Osteoblast (primary cell): ENCODE measurements around the gene SLC44A5. TPM values are rescaled to one million over a fixed set of nuclear protein-coding genes. Genes with fewer than 3 reads are reported as not detected.

Experiments
- DNase-seq: peaks from one replicate; pipeline ENCODE4 v3.0.0; 2011; ENCODE audit warnings: low spot score, mixed read lengths; ENCODE audit not compliant: insufficient read length; ENCODE audit errors: missing footprints
- H2AFZ ChIP-seq: 2 replicates; pipeline ENCODE4 v1.6.0; 2011; ENCODE audit warnings: mild to moderate bottlenecking, low read length
- H3K27ac ChIP-seq: 2 replicates; pipeline ENCODE4 v1.5.1; 2011; ENCODE audit warnings: mild to moderate bottlenecking, low read depth, low read length, moderate library complexity
- H3K27me3 ChIP-seq: 2 replicates; pipeline ENCODE4 v1.6.0; 2012; ENCODE audit warnings: mild to moderate bottlenecking, control low read depth, inconsistent platforms, low read length, moderate library complexity; ENCODE audit not compliant: insufficient read depth
- H3K36me3 ChIP-seq: 2 replicates; pipeline ENCODE4 v1.5.1; 2011; ENCODE audit warnings: mild to moderate bottlenecking, low read length, control low read depth, moderate library complexity; ENCODE audit not compliant: insufficient read depth
- H3K4me1 ChIP-seq: 2 replicates; pipeline ENCODE4 v1.5.1; 2011; ENCODE audit warnings: mild to moderate bottlenecking, low read length, control low read depth, moderate library complexity; ENCODE audit not compliant: insufficient read depth
- H3K4me2 ChIP-seq: 2 replicates; pipeline ENCODE4 v1.6.0; 2011; ENCODE audit warnings: mild to moderate bottlenecking, low read length; ENCODE audit not compliant: insufficient read depth
- H3K4me3 ChIP-seq: fragments of 200-600 bp; sonication (generic); 3 replicates; pipeline ENCODE4 v1.5.1; 2012; ENCODE audit warnings: mild to moderate bottlenecking, low read length, inconsistent platforms; ENCODE audit not compliant: insufficient read depth
- H3K79me2 ChIP-seq: 2 replicates; pipeline ENCODE4 v1.6.0; 2012; ENCODE audit warnings: mild to moderate bottlenecking, low read length, control low read depth, inconsistent platforms; ENCODE audit not compliant: insufficient read depth
- H3K9me3 ChIP-seq: 2 replicates; pipeline ENCODE4 v1.5.1; 2011; ENCODE audit warnings: low read depth, low read length, control low read depth
- H4K20me1 ChIP-seq: 2 replicates; pipeline ENCODE4 v1.6.0; 2012; ENCODE audit warnings: mild to moderate bottlenecking, low read length, control low read depth; ENCODE audit not compliant: insufficient read depth
- total RNA-seq: library from RNA; depleted of rRNA; stranded (reverse); fragments of >200 nt; gene quantifications from 2 replicates; pipeline ENCODE4 v1.2.3, GENCODE V29; 2012
- TF ChIP-seq, protein P1 (sequence below): IDR thresholded peaks from 2 replicates; pipeline ENCODE4 v1.5.1; 2011; ENCODE audit warnings: mild to moderate bottlenecking, low read depth, low read length, moderate library complexity; ENCODE audit errors: extremely low read depth

The SLC44A5 gene
- total RNA-seq, 1 donor, result 0.36 TPM

DNA sequence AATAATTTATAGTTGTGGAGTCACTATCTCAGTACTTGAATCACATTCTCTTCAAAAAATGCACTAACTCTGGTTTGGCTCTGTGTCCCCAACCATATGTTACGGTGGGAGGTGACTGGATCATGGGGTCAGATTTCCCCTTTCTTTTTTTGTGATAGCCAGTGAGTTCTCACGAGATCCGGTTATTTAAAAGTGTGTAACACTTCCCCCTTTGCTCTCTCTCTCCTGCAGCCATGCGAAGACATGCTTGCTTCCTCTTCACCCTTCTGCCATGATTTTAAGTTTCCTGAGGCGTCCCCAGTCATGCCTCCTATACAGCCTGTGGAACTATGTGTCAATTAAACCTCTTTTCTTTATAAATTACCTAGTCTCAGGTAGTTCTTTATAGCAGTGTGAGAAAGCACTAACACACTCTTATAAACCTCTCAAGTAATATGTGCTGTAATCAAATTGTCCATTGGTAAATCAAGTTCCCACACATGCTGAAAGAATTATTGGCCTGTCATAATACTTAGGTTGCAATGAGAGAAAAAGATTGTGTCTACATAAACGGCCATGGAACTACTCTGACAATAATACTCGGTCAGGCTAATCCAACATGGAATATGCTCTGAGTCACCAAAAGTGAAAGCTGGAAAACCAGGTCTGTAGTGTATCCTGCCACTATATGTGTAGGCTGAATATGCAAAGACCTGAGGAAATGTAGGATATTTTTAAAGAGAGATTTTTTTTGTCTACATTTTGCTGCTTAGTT, 107.5 kb downstream of the SLC44A5 start:
- Histone ChIP-seq H3K4me3 (no peak overlapping the region), H2AFZ (no peak overlapping the region), H3K4me2 (no peak overlapping the region), H4K20me1 (no peaks in the 10 kb centered on the region), H3K36me3 (no peaks in the 10 kb centered on the region), H3K79me2 (no peaks in the 10 kb centered on the region), H3K4me1 (no peaks in the 10 kb centered on the region), H3K27me3 (no peaks in the 10 kb centered on the region), H3K27ac (no peak overlapping the region), H3K9me3 (no peaks in the 10 kb centered on the region)
- no peak for DNase-seq
- TF ChIP-seq, protein P1, sequence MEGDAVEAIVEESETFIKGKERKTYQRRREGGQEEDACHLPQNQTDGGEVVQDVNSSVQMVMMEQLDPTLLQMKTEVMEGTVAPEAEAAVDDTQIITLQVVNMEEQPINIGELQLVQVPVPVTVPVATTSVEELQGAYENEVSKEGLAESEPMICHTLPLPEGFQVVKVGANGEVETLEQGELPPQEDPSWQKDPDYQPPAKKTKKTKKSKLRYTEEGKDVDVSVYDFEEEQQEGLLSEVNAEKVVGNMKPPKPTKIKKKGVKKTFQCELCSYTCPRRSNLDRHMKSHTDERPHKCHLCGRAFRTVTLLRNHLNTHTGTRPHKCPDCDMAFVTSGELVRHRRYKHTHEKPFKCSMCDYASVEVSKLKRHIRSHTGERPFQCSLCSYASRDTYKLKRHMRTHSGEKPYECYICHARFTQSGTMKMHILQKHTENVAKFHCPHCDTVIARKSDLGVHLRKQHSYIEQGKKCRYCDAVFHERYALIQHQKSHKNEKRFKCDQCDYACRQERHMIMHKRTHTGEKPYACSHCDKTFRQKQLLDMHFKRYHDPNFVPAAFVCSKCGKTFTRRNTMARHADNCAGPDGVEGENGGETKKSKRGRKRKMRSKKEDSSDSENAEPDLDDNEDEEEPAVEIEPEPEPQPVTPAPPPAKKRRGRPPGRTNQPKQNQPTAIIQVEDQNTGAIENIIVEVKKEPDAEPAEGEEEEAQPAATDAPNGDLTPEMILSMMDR, result no peak

DNA sequence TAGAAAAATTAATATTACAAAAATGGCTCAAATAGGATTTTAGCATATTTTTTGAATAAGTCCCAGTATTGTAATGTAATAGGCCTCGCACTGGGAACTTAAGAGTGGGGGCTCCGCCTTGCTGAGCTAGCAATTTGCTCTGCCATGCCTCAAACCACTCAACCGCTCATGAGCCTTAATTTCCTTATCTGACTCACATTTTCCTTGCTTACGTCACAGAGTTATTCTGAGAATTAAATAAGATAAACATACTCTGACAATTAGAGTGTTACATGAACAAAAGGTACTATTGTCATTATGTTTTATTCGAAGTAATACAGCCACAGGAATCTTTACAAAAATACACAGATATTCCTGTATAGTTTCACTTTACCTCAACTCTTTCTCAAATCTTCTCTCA, 108.1 kb downstream of the SLC44A5 start:
- H3K79me2 ChIP-seq, result no peaks in the 10 kb centered on the region
- H4K20me1 ChIP-seq, result no peaks in the 10 kb centered on the region
- no peak overlapping the region for H3K4me3 ChIP-seq
- H3K9me3 ChIP-seq, result no peaks in the 10 kb centered on the region
- H3K27me3 ChIP-seq, result no peaks in the 10 kb centered on the region
- H3K4me1 ChIP-seq, result no peaks in the 10 kb centered on the region
- TF ChIP-seq, protein P1, result no peak
- no peaks in the 10 kb centered on the region for H3K36me3 ChIP-seq
- DNase-seq, result no peak
- no peak overlapping the region for H3K4me2 ChIP-seq
- no peak overlapping the region for H3K27ac ChIP-seq
- H2AFZ ChIP-seq, result no peak overlapping the region

DNA sequence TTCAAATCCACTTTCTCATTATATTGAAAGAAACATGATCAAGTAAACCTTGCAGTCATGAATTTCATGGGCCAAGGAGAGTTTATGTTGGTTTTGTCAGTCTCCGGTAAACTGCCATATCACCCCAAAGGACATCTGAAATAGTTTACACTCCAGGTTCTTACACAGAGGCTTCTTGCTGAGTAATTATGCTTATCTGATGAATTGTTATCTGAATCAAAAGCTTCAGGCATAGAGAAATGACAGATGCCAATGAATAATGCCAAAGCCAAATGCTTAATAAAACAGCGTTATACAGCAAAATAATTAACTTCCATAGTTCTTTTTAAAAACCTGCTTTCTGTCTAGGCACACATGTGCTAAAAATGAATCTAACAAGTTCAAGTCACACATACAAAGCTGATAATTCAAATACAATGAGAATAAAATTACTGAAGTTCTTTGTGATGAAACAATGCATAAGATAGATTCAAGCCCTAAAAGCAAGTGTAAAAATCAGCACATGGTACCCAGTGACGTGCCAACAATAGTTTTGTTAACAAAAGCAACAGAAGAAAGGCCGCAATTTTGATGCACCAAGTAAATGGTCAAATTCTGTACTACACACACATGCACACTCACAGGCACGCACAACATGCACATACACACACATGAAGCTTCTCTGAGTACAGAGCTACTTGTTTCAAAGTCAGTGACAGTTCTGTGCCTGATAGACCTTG, 109.2 kb downstream of the SLC44A5 start:
- no peak for DNase-seq
- Histone ChIP-seq H3K4me1 (no peaks in the 10 kb centered on the region), H3K36me3 (no peaks in the 10 kb centered on the region)

DNA sequence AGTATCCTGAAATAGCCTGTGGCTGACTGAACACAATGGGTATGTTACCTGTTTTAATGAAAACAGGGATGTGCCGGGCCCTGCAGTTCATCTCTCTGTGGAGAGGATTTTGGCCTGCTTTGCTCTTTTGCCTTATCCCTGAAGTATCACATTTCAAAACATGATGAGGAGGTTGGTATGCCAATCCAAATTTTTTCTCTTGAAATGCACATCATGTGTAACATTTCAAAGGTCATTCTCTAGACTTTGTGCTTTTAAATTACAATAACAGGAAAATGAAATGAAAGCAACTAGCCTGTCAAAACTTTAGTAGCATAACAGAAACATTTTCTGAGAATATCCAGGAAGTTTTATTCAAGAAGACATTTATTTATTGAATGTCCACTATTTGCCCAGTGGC, 118.9 kb downstream of the SLC44A5 start:
- Histone ChIP-seq H2AFZ (no peak overlapping the region), H3K79me2 (no peaks in the 10 kb centered on the region), H3K9me3 (no peaks in the 10 kb centered on the region), H3K4me1 (no peaks in the 10 kb centered on the region), H4K20me1 (no peaks in the 10 kb centered on the region), H3K36me3 (no peaks in the 10 kb centered on the region), H3K4me3 (no peak overlapping the region), H3K27ac (no peak overlapping the region), H3K27me3 (no peaks in the 10 kb centered on the region), H3K4me2 (no peak overlapping the region)
- no peak for DNase-seq
- TF ChIP-seq, protein P1, result no peak

More for the DNA sequence above, 109.2 kb downstream of the SLC44A5 start:
- Histone ChIP-seq H3K4me3 (no peak overlapping the region), H2AFZ (no peak overlapping the region), H3K4me2 (no peak overlapping the region), H3K27me3 (no peaks in the 10 kb centered on the region), H3K27ac (no peak overlapping the region), H4K20me1 (no peaks in the 10 kb centered on the region), H3K9me3 (no peaks in the 10 kb centered on the region), H3K79me2 (no peaks in the 10 kb centered on the region)
- TF ChIP-seq, protein P1, result no peak
